Lung (tissue), 12 donors: ENCODE results near the gene BECN2. TPM values are rescaled to one million over a fixed set of nuclear protein-coding genes. Genes with fewer than 3 reads are reported as not detected.

ENCODE experiments used
- ATAC-seq: fragments of 200-7000 bp; cut with Tn5 transposase; one replicate; pipeline ENCODE4 v1.9.1; 2020; ENCODE audit warnings: moderate number of reproducible peaks; ENCODE audit not compliant: insufficient read depth, low FRiP score
- DNase-seq, 3 donors: peaks; one replicate each; pipeline ENCODE4 v3.0.0-alpha.2; 2013 to 2017
- H3K27ac ChIP-seq, 2 donors: one replicate each; pipeline ENCODE4 v1.5.1; 2013; ENCODE audit warnings: mild to moderate bottlenecking in 2 of 2, moderate library complexity in 2 of 2, control low read depth in 1 of 2, inconsistent platforms in 1 of 2, low read depth in 1 of 2, low read length in 1 of 2
- H3K27me3 ChIP-seq, 3 donors: one replicate each; pipeline ENCODE4 v1.5.1; 2013; ENCODE audit warnings: low read length in 2 of 3; ENCODE audit not compliant: control insufficient read depth in 3 of 3, insufficient read depth in 3 of 3
- H3K36me3 ChIP-seq, 4 donors: one replicate each; pipeline ENCODE4 v1.5.1; 2013; ENCODE audit warnings: low read length in 4 of 4, mild to moderate bottlenecking in 1 of 4, moderate library complexity in 1 of 4; ENCODE audit not compliant: control insufficient read depth in 4 of 4, insufficient read depth in 4 of 4
- H3K4me1 ChIP-seq, 5 donors: one replicate each; pipeline ENCODE4 v1.5.1; 2013; ENCODE audit warnings: low read length in 5 of 5, mild to moderate bottlenecking in 2 of 5, moderate library complexity in 1 of 5; ENCODE audit not compliant: control insufficient read depth in 5 of 5, insufficient read depth in 5 of 5
- H3K4me3 ChIP-seq: one replicate; pipeline ENCODE4 v1.5.1; 2013; ENCODE audit warnings: mild to moderate bottlenecking, control low read depth, moderate library complexity
- H3K9ac ChIP-seq, 2 donors: one replicate each; pipeline ENCODE4 v1.5.1; 2013; ENCODE audit warnings: low read length in 2 of 2, control low read depth in 1 of 2; ENCODE audit not compliant: insufficient read depth in 1 of 2
- H3K9me3 ChIP-seq, 4 donors: one replicate each; pipeline ENCODE4 v1.5.1; 2013; ENCODE audit warnings: low read length in 3 of 4, mild to moderate bottlenecking in 1 of 4, moderate library complexity in 1 of 4; ENCODE audit not compliant: control insufficient read depth in 4 of 4, insufficient read depth in 3 of 4
- CTCF ChIP-seq: IDR thresholded peaks from 2 replicates; pipeline ENCODE4 v1.5.1; 2012; ENCODE audit warnings: mild to moderate bottlenecking; ENCODE audit errors: control extremely low read depth, extremely low read depth
- WGBS, 2 donors: extraction: QIAGEN DNeasy Blood & Tissue Kit; methylation state at CpG; one replicate each; pipeline ENCODE4 v1.1.7; 2013; 5-methylcytosine and 5-hydroxymethylcytosine counted together
- polyA plus RNA-seq, 2 donors: library from polyadenylated mRNA; stranded (reverse); fragments of 200-250 nt; gene quantifications; one replicate each; pipeline ENCODE4 v1.2.1, GENCODE V29; 2013
- total RNA-seq, 2 donors: library from RNA; depleted of rRNA in 1 of 2; stranded (reverse); fragments of >200 nt in 1 of 2; gene quantifications; one replicate each; pipeline ENCODE4 v1.2.1, GENCODE V29; 2014 to 2021
- donor health status: control.
- donor health status: control.
- donor health status: Bipolar disorder and iron deficiency.
- donor health status: healthy.
- donor health status: DM: yes; HTN: yes; CAD: no.

The BECN2 gene
- total and polyA plus RNA-seq, 4 donors = not detected

GRCh38 chr1:242004751-242005495 is 47.4 kb downstream of the BECN2 start:
- ATAC-seq (no peak), DNase-seq (no peak)
- H3K36me3 ChIP-seq = no peaks in the 10 kb centered on the region
- WGBS, 2 donors = 87 to 88% methylated on average over 5 of the region's 5 CpGs
- no peak overlapping the region for H3K9ac ChIP-seq
- H3K4me1 ChIP-seq = peaks cover 0 to 6% (median 0%) of the 10 kb centered on the region in 5 donors
- no peaks in the 10 kb centered on the region for H3K27me3 ChIP-seq
- H3K27ac ChIP-seq = no peak overlapping the region
- peaks cover 0 to 2% (median 0%) of the 10 kb centered on the region in 4 donors for H3K9me3 ChIP-seq
- H3K4me3 ChIP-seq = no peak overlapping the region
- TF ChIP-seq CTCF = no peak

- Histone ChIP-seq H3K36me3 (no peaks in the 10 kb centered on the region), H3K27ac (no peak overlapping the region), H3K9me3 (peaks cover 0 to 2% (median 0%) of the 10 kb centered on the region in 4 donors), H3K4me1 (peaks cover 0 to 6% (median 0%) of the 10 kb centered on the region in 5 donors), H3K9ac (no peak overlapping the region), H3K4me3 (no peak overlapping the region), H3K27me3 (no peaks in the 10 kb centered on the region)
- WGBS, 2 donors = 76 to 84% methylated on average over 5 of the region's 5 CpGs
- no peak for DNase-seq
- no peak for ATAC-seq
- no peak for TF ChIP-seq CTCF
These were observed 48.4 kb downstream of the BECN2 start for GRCh38 chr1:242005866-242006535.

- Histone ChIP-seq H3K36me3 (no peaks in the 10 kb centered on the region), H3K9ac (no peak overlapping the region), H3K9me3 (peaks cover 0 to 2% (median 0%) of the 10 kb centered on the region in 4 donors), H3K27ac (no peak overlapping the region), H3K27me3 (no peaks in the 10 kb centered on the region), H3K4me3 (no peak overlapping the region), H3K4me1 (peaks cover 0 to 6% (median 0%) of the 10 kb centered on the region in 5 donors)
- no peak for TF ChIP-seq CTCF
- ATAC-seq (no peak), DNase-seq (peak in 1 of 3 donors; percentile 35)
- 85 to 90% methylated on average over 3 of the region's 3 CpGs for WGBS, 2 donors
These were observed 49.4 kb downstream of the BECN2 start for GRCh38 chr1:242006976-242007375.

Other genes with a start within 250 kb of the BECN2 start
- 1 to 10 TPM; 1.3 to 2.5 TPM for gene EXO1, start 109.6 kb upstream of the BECN2 start, total RNA-seq
- gene EXO1, start 109.6 kb upstream of the BECN2 start, polyA plus RNA-seq = under 1 TPM; 0.44 to 0.55 TPM
- gene MAP1LC3C, start 41.3 kb downstream of the BECN2 start, total RNA-seq = 1 to 10 TPM in 1 of 2 donors, under 1 TPM in 1; 0.61 to 3.5 TPM
- gene MAP1LC3C, start 41.3 kb downstream of the BECN2 start, polyA plus RNA-seq = under 1 TPM; 0.29 to 0.53 TPM